ENCODE results near the gene AUTS2. TPM values are rescaled to one million over a fixed set of nuclear protein-coding genes. Genes with fewer than 3 reads are reported as not detected.

Gene AUTS2
- total RNA-seq, 1 experiment from 2014 or later, result not detected

DNA sequence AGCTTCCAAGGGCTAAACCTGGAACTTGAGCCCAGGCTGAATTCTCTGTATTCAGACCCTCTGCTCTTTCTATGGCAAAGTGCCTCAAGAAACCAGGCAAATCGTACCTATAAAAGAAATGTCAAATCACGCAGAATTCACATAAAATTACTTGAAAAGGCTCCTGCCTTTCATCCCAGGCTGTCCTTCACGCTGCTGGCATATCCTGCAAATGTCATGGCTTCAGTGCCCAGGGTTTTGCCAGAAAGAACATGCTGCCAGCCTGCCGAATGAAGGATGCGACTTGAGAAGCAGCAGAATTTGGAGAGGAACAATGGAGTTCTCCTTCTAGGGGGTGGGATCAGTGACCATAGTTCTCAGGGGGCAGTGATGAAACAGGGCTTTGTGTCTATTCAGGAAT, 931.2 kb downstream of the AUTS2 start:
- CTCF ChIA-PET, result no interaction called here
- Mint-ChIP-seq H3K9me3 (ENCODE audit: low read depth, unreplicated experiment) (peaks cover 13% of the 10 kb centered on the region), H3K36me3 (ENCODE audit: insufficient read depth, unreplicated experiment) (no peaks in the 10 kb centered on the region), H3K4me3 (ENCODE audit: low read depth, unreplicated experiment) (no peak overlapping the region), H3K4me1 (ENCODE audit: low read depth, unreplicated experiment) (no peaks in the 10 kb centered on the region), H3K27me3 (ENCODE audit: unreplicated experiment) (no peaks in the 10 kb centered on the region), H3K27ac (ENCODE audit: unreplicated experiment) (no peak overlapping the region)
- DNase-seq, result no peak
- BruUV-seq (replicated peaks), result no TSS peak
- intact Hi-C loops (cut with micrococcal nuclease; ENCODE audit: unreplicated experiment), result no loop called here
- TF ChIP-seq, protein P1, sequence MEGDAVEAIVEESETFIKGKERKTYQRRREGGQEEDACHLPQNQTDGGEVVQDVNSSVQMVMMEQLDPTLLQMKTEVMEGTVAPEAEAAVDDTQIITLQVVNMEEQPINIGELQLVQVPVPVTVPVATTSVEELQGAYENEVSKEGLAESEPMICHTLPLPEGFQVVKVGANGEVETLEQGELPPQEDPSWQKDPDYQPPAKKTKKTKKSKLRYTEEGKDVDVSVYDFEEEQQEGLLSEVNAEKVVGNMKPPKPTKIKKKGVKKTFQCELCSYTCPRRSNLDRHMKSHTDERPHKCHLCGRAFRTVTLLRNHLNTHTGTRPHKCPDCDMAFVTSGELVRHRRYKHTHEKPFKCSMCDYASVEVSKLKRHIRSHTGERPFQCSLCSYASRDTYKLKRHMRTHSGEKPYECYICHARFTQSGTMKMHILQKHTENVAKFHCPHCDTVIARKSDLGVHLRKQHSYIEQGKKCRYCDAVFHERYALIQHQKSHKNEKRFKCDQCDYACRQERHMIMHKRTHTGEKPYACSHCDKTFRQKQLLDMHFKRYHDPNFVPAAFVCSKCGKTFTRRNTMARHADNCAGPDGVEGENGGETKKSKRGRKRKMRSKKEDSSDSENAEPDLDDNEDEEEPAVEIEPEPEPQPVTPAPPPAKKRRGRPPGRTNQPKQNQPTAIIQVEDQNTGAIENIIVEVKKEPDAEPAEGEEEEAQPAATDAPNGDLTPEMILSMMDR (IDR thresholded peaks at IDR 0.05; ENCODE audit: unreplicated experiment), result no peak

DNA sequence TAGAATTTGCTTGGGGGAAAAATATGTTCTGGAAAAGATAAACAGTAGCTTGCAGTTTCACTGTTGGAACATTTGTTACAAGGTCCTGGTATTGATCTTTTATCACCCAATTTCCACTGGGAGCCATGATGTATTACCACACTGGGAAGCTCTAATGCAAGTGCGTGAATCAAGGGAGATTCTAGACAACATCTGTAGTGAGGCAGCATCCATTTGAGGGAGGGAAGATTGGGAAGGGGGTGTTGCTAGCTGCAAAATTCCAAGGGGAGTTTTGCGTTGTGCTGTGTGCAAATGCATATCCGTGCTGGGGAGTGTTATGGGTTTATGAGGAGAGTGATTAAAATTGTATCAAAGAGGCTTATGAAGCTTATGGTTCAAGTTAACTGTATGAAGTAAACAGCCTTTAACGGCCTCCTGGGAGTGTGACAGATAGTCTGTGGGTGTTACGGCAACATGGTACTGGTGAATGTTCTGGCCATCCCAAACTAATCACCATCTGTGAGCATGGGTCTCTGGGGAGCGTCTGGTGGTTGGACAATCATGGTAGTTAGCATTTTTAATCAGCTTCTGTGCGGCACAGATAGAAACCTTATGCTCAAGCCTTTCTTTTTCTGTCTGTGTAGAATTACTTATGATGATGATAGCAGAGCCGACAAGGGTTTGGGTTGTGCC, 931.8 kb downstream of the AUTS2 start:
- H3K4me3 Mint-ChIP-seq (ENCODE audit: low read depth, unreplicated experiment), result no peak overlapping the region
- no peak for DNase-seq
- no peaks in the 10 kb centered on the region for H3K4me1 Mint-ChIP-seq (ENCODE audit: low read depth, unreplicated experiment)
- H3K9me3 Mint-ChIP-seq (ENCODE audit: low read depth, unreplicated experiment), result peaks cover 13% of the 10 kb centered on the region
- no peak overlapping the region for H3K27ac Mint-ChIP-seq (ENCODE audit: unreplicated experiment)
- H3K36me3 Mint-ChIP-seq (ENCODE audit: insufficient read depth, unreplicated experiment), result no peaks in the 10 kb centered on the region
- TF ChIP-seq, protein P1 (IDR thresholded peaks at IDR 0.05; ENCODE audit: unreplicated experiment), result no peak
- no peaks in the 10 kb centered on the region for H3K27me3 Mint-ChIP-seq (ENCODE audit: unreplicated experiment)
- intact Hi-C loops (cut with micrococcal nuclease; ENCODE audit: unreplicated experiment), result no loop called here
- CTCF ChIA-PET, result no interaction called here
- BruUV-seq (replicated peaks), result no TSS peak

DNA sequence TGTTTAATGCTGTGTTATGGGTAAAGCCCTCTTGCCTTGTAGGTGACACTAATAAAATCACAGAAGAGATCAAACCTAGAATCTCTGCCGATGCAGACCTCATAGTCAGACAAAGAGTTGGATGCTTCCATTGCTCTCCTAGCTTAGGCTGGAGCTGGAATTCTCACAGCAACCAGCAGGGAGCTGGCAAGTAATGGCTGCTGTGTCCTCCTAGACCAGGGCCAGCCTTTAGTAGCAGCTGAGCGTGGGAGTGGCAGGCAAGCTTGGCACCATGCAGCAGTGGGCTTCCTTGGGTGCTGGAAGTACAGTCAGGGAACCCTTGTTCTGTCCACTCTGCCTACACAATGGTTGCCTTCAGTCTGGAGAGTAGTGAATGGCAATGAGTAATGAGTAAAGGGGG, 935.3 kb downstream of the AUTS2 start:
- Mint-ChIP-seq H3K27ac (ENCODE audit: unreplicated experiment) (no peak overlapping the region), H3K27me3 (ENCODE audit: unreplicated experiment) (no peaks in the 10 kb centered on the region), H3K9me3 (ENCODE audit: low read depth, unreplicated experiment) (peaks cover 3% of the 10 kb centered on the region), H3K4me1 (ENCODE audit: low read depth, unreplicated experiment) (no peaks in the 10 kb centered on the region), H3K4me3 (ENCODE audit: low read depth, unreplicated experiment) (no peak overlapping the region), H3K36me3 (ENCODE audit: insufficient read depth, unreplicated experiment) (no peaks in the 10 kb centered on the region)
- CTCF ChIA-PET, result no interaction called here
- intact Hi-C loops (cut with micrococcal nuclease; ENCODE audit: unreplicated experiment), result no loop called here
- no TSS peak for BruUV-seq (replicated peaks)
- TF ChIP-seq, protein P1 (IDR thresholded peaks at IDR 0.05; ENCODE audit: unreplicated experiment), result no peak
- no peak for DNase-seq

DNA sequence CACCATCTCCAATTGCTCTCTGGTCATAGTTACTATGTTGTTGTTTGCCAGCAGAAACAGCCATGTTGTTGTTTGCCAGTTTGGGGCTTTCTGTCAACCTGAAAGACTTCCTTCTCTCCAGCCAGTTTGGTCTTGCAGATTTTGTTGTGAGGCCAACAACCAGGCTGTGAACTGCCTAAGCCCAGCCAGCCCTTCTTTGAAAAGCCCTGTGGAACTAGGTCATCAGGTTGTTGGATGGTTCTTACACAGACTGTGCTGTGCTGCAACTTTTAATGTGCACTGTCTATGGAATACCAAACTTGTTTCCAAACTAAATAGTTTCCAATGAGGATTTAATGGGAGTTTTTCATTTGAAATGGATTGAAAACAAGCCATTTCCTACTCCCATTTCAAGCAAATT, 940.9 kb downstream of the AUTS2 start:
- Mint-ChIP-seq H3K4me1 (ENCODE audit: low read depth, unreplicated experiment) (no peaks in the 10 kb centered on the region), H3K36me3 (ENCODE audit: insufficient read depth, unreplicated experiment) (no peaks in the 10 kb centered on the region), H3K9me3 (ENCODE audit: low read depth, unreplicated experiment) (peaks cover 8% of the 10 kb centered on the region), H3K27ac (ENCODE audit: unreplicated experiment) (no peak overlapping the region), H3K4me3 (ENCODE audit: low read depth, unreplicated experiment) (no peak overlapping the region), H3K27me3 (ENCODE audit: unreplicated experiment) (no peaks in the 10 kb centered on the region)
- TF ChIP-seq, protein P1 (IDR thresholded peaks at IDR 0.05; ENCODE audit: unreplicated experiment), result no peak
- intact Hi-C loops (cut with micrococcal nuclease; ENCODE audit: unreplicated experiment), result no loop called here
- CTCF ChIA-PET, result no interaction called here
- BruUV-seq (replicated peaks), result no TSS peak
- no peak for DNase-seq
